Gastrocnemius medialis (tissue), 4 donors: Measurements from ENCODE around the gene CCR9.

Experiments
- POLR2A ChIP-seq, 2 donors: fragments of 450-650 bp; IDR thresholded peaks; one replicate each; pipeline ENCODE4 v1.6.1; 2017; ENCODE audit warnings: antibody characterized with exemption in 2 of 2, mild to moderate bottlenecking in 2 of 2, moderate library complexity in 2 of 2
- TF ChIP-seq, protein P1 (sequence below), 5 experiments: fragments of 450-650 bp in 3 of 5; fragments of 200-600 bp in 2 of 5; sonication (generic) in 2 of 5; IDR thresholded peaks in 4 of 5; conservative IDR thresholded peaks in 1 of 5; 1 replicate in 4 of 5; 2 replicates in 1 of 5; pipeline ENCODE4 v1.5.1; 2016 to 2019; ENCODE audit warnings: antibody characterized with exemption in 5 of 5, mild to moderate bottlenecking in 3 of 5, moderate library complexity in 3 of 5

- TF ChIP-seq, protein P1, sequence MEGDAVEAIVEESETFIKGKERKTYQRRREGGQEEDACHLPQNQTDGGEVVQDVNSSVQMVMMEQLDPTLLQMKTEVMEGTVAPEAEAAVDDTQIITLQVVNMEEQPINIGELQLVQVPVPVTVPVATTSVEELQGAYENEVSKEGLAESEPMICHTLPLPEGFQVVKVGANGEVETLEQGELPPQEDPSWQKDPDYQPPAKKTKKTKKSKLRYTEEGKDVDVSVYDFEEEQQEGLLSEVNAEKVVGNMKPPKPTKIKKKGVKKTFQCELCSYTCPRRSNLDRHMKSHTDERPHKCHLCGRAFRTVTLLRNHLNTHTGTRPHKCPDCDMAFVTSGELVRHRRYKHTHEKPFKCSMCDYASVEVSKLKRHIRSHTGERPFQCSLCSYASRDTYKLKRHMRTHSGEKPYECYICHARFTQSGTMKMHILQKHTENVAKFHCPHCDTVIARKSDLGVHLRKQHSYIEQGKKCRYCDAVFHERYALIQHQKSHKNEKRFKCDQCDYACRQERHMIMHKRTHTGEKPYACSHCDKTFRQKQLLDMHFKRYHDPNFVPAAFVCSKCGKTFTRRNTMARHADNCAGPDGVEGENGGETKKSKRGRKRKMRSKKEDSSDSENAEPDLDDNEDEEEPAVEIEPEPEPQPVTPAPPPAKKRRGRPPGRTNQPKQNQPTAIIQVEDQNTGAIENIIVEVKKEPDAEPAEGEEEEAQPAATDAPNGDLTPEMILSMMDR (IDR thresholded peaks at IDR 0.05 in 4 of 5, conservative IDR thresholded peaks at IDR 0.05 in 1 of 5): no peak
- TF ChIP-seq POLR2A (IDR thresholded peaks at IDR 0.05): no peak
Measured at GRCh38 chr3:45871780-45872179, 14.6 kb upstream of the CCR9 start.
